Chondrocyte (in vitro differentiated cells): Measurements from ENCODE around the gene CAPN8. TPM values are rescaled to one million over a fixed set of nuclear protein-coding genes. Genes with fewer than 3 reads are reported as not detected.

Source experiments
- DNase-seq: peaks from one replicate; pipeline ENCODE4 v3.0.0; 2021; ENCODE audit warnings: mixed read lengths, low spot score
- H3K27ac Mint-ChIP-seq: one replicate; pipeline ENCODE4 v1.8.0; 2021; ENCODE audit warnings: mild to moderate bottlenecking, moderate library complexity, mixed read lengths; ENCODE audit not compliant: unreplicated experiment
- H3K27me3 Mint-ChIP-seq: 2 replicates; pipeline ENCODE4 v1.8.0; 2021; ENCODE audit warnings: low read depth, mixed read lengths
- H3K36me3 Mint-ChIP-seq: 2 replicates; pipeline ENCODE4 v1.8.0; 2021; ENCODE audit warnings: low read depth, mixed read lengths
- H3K4me1 Mint-ChIP-seq: 2 replicates; pipeline ENCODE4 v1.8.0; 2021; ENCODE audit warnings: low read depth, mild to moderate bottlenecking, mixed read lengths
- H3K4me3 Mint-ChIP-seq: one replicate; pipeline ENCODE4 v1.8.0; 2021; ENCODE audit warnings: mild to moderate bottlenecking, moderate library complexity, mixed read lengths; ENCODE audit not compliant: unreplicated experiment
- H3K9me3 Mint-ChIP-seq: 2 replicates; pipeline ENCODE4 v1.8.0; 2021; ENCODE audit warnings: low read depth, mixed read lengths
- CTCF ChIP-seq: fragments of 200-600 bp; sonication (generic); IDR thresholded peaks from 2 replicates; pipeline ENCODE4 v1.5.0; 2021; ENCODE audit warnings: antibody characterized with exemption, mild to moderate bottlenecking, moderate library complexity
- total RNA-seq: library from RNA; stranded (reverse); gene quantifications from 3 replicates; pipeline ENCODE4 v1.2.1, GENCODE V29; 2021

Gene CAPN8
- total RNA-seq, 1 donor from 2014 or later = not detected

GRCh38 chr1:223659711-223660110 is 5.8 kb downstream of the CAPN8 start:
- H3K9me3 Mint-ChIP-seq = no peaks in the 10 kb centered on the region
- no peaks in the 10 kb centered on the region for H3K36me3 Mint-ChIP-seq
- H3K27ac Mint-ChIP-seq = no peak overlapping the region
- H3K4me1 Mint-ChIP-seq = no peaks in the 10 kb centered on the region
- H3K27me3 Mint-ChIP-seq = peaks cover 45% of the 10 kb centered on the region
- TF ChIP-seq CTCF = no peak
- H3K4me3 Mint-ChIP-seq = no peak overlapping the region
- no peak for DNase-seq

GRCh38 chr1:223657978-223658377 is 7.5 kb downstream of the CAPN8 start:
- TF ChIP-seq CTCF = no peak
- Mint-ChIP-seq H3K27me3 (peaks cover 37% of the 10 kb centered on the region), H3K36me3 (no peaks in the 10 kb centered on the region), H3K4me3 (no peak overlapping the region), H3K4me1 (no peaks in the 10 kb centered on the region), H3K9me3 (no peaks in the 10 kb centered on the region), H3K27ac (no peak overlapping the region)
- DNase-seq = no peak

- H3K9me3 Mint-ChIP-seq = no peaks in the 10 kb centered on the region
- peaks cover 16% of the 10 kb centered on the region for H3K27me3 Mint-ChIP-seq
- H3K36me3 Mint-ChIP-seq = no peaks in the 10 kb centered on the region
- no peak overlapping the region for H3K27ac Mint-ChIP-seq
- no peak for DNase-seq
- H3K4me3 Mint-ChIP-seq = no peak overlapping the region
- peaks cover 7% of the 10 kb centered on the region for H3K4me1 Mint-ChIP-seq
- no peak for TF ChIP-seq CTCF
Observed at GRCh38 chr1:223654083-223654482, 11.4 kb downstream of the CAPN8 start.

GRCh38 chr1:223653431-223653830 is 12.1 kb downstream of the CAPN8 start:
- no peak for DNase-seq
- H3K27ac Mint-ChIP-seq = no peak overlapping the region
- no peak for TF ChIP-seq CTCF
- H3K9me3 Mint-ChIP-seq = no peaks in the 10 kb centered on the region
- H3K4me1 Mint-ChIP-seq = peaks cover 7% of the 10 kb centered on the region
- H3K27me3 Mint-ChIP-seq = peaks cover 21% of the 10 kb centered on the region
- H3K36me3 Mint-ChIP-seq = no peaks in the 10 kb centered on the region
- no peak overlapping the region for H3K4me3 Mint-ChIP-seq

- Mint-ChIP-seq H3K36me3 (no peaks in the 10 kb centered on the region), H3K4me1 (peaks cover 7% of the 10 kb centered on the region), H3K27ac (no peak overlapping the region), H3K9me3 (no peaks in the 10 kb centered on the region), H3K27me3 (peaks cover 24% of the 10 kb centered on the region), H3K4me3 (no peak overlapping the region)
- DNase-seq = no peak
- no peak for TF ChIP-seq CTCF
Observed at GRCh38 chr1:223653015-223653414, 12.5 kb downstream of the CAPN8 start.
